Measurements from ENCODE around the gene SLC25A23. TPM values are rescaled to one million over a fixed set of nuclear protein-coding genes. Genes with fewer than 3 reads are reported as not detected.
A peak's percentile ranks its signal among the peaks of the same experiment; 100 is the strongest.

The SLC25A23 gene
- total RNA-seq, 1 donor from 2014 or later, result 44.9 TPM

DNA sequence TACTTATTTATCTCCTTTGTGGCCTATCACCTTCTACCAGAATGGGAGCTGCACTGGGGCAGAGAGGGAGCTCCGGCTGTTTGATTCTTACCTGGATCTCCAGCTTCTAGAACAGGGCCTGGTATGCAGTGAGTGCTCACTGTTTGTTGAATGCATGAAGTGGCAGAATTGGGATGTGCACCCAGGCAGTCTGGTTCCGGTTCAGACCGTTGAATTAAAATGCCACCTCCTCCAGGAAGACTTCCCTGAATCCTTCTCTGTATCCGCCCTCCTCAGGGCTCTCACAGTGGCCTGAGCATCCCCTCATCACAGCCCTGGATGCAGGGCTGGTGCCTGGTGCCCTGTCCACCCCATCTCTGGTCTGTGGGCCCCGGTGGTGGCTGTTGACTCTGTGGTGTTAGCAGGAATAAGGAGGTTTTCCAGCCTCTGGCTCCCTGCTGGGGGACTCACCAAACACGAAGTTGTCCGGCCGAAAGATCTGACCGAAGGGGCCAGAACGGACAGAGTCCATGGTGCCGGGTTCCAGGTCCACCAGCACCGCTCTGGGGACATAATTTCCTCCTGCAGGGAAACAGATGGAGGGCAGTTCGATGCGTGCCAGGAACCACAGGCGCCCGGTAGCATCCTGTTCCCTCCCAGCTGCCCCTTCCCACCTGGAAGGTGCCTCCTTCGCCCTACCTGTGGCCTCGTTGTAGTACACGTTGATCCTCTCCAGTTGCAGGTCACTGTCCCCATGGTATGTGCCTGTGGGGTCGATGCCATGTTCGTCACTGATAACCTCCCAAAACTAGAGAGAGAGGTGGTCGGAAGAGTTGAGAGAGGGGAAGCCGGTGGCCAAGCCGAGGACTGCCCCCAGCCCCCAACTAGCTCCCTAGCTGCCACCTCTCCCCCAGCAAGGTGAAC, 41.5 kb upstream of the SLC25A23 start:
- peaks cover 32% of the 10 kb centered on the region for H3K27me3 ChIP-seq (ENCODE audit: low read depth)
- no peak overlapping the region for H3K4me3 ChIP-seq

DNA sequence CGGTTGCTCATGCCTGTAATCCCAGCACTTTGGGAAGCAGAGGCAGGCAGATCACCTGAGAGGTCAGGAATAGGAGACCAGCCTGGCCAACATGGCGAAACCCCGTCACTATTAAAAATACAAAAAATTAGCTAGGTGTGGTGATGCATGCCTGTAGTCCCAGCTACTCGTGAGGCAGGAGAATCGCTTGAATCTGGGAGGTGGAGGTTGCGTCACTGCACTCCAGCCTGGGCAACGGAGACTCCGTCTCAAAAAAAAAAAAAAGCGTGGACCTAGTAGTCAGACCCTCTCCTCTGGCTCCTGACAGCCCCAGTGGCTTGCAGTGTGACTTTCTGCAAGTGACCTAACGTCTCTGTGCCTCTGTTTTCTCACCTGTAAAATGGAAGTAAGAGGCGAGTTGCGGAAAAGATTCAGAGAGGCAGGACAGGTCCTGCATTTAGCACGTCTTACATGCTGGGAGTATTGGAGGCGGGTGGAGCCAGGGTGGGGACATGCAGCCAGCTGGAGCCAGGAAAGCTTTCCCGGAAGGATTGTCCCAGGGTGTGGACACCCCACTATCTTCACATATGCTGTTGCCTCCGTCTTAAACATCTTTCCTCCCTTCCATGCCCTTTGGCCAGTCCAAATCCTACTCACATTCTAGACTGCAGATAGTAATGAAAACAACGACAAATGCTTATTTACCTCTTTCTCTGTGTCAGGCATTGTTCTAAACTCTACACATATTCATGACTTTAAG, 39.6 kb upstream of the SLC25A23 start:
- no peak for DNase-seq
- Histone ChIP-seq H3K4me1 (peaks cover 11% of the 10 kb centered on the region), H3K36me3 (no peaks in the 10 kb centered on the region), H3K4me3 (no peak overlapping the region), H3K27ac (no peak overlapping the region), H3K9me3 (no peaks in the 10 kb centered on the region), H3K27me3 (ENCODE audit: low read depth) (peaks cover 32% of the 10 kb centered on the region)
- TF ChIP-seq, protein P1, sequence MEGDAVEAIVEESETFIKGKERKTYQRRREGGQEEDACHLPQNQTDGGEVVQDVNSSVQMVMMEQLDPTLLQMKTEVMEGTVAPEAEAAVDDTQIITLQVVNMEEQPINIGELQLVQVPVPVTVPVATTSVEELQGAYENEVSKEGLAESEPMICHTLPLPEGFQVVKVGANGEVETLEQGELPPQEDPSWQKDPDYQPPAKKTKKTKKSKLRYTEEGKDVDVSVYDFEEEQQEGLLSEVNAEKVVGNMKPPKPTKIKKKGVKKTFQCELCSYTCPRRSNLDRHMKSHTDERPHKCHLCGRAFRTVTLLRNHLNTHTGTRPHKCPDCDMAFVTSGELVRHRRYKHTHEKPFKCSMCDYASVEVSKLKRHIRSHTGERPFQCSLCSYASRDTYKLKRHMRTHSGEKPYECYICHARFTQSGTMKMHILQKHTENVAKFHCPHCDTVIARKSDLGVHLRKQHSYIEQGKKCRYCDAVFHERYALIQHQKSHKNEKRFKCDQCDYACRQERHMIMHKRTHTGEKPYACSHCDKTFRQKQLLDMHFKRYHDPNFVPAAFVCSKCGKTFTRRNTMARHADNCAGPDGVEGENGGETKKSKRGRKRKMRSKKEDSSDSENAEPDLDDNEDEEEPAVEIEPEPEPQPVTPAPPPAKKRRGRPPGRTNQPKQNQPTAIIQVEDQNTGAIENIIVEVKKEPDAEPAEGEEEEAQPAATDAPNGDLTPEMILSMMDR (IDR thresholded peaks at IDR 0.05), result no peak
- ATAC-seq, result no peak
- intact Hi-C loops (cut with DNase I), result no loop called here

More for the DNA sequence above, 41.5 kb upstream of the SLC25A23 start:
- no peak for DNase-seq
- no peak for ATAC-seq
- Histone ChIP-seq H3K9me3 (no peaks in the 10 kb centered on the region), H3K27ac (no peak overlapping the region), H3K36me3 (no peaks in the 10 kb centered on the region), H3K4me1 (peaks cover 11% of the 10 kb centered on the region)
- intact Hi-C loops (cut with DNase I), result no loop called here
- TF ChIP-seq, protein P1 (IDR thresholded peaks at IDR 0.05), result no peak

DNA sequence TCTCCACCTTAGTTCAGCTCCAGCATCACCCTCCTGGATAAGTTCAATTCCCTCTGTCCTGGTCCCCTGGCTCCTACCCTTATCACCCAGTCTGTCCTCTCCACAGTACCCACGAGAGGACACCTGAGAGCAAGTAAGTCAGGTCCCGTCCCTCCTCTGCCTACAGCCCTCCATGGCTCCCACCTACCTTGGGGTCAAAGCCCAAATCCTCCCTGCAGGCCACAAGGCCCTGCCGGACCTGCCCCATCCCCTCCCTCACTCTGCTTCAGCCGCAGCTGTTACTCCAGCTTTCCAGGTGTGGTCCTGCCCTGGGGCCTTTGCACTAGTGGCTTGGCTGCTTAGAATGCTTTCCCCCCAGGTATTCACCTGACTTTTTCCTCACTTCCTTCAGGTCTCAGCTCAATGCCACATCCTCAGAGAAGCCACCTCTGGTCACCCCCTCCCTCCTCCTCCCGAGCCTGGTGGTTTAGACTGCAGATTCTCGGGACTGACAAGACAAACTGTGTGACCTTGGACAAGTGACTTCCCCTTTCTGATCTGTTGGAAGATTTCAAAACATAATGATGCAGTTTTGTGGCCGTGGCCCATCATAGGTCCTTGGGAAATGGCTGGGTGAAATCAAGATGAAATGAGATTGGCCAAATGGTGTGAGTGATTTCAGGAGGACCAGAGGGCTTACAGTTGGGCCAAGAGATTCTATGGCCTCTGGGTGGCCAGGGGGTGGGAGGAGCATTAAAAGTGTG, 38.9 kb upstream of the SLC25A23 start:
- peaks cover 29% of the 10 kb centered on the region for H3K27me3 ChIP-seq (ENCODE audit: low read depth)
- no peak for DNase-seq
- peaks cover 11% of the 10 kb centered on the region for H3K4me1 ChIP-seq
- no peak overlapping the region for H3K27ac ChIP-seq
- H3K4me3 ChIP-seq, result no peak overlapping the region
- ATAC-seq, result peak; percentile 28 to 36
- no peaks in the 10 kb centered on the region for H3K9me3 ChIP-seq
- H3K36me3 ChIP-seq, result no peaks in the 10 kb centered on the region
- intact Hi-C loops (cut with DNase I), result no loop called here
- TF ChIP-seq, protein P1 (IDR thresholded peaks at IDR 0.05), result no peak

DNA sequence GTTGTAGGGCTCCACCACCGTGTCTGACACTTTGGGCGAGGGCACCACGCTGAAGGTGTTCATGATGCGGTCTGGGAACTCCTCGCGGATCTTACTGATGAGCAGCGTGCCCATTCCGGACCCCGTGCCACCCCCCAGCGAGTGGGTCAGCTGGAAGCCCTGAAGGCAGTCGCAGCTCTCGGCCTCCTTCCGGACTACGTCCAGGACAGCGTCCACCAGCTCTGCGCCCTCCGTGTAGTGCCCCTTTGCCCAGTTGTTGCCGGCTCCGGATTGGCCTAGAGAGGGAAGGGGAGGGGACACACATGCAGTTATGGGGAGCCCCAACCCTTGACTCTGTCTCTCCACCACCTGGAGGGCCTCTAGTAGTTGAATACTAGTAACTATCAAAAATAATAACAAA, 36.4 kb upstream of the SLC25A23 start:
- DNase-seq (no peak), ATAC-seq (peak in 1 of 2 donors; percentile 56)
- no peaks in the 10 kb centered on the region for H3K4me1 ChIP-seq
- no peak overlapping the region for H3K27ac ChIP-seq
- intact Hi-C loops (cut with DNase I), result no loop called here
- TF ChIP-seq, protein P1 (IDR thresholded peaks at IDR 0.05), result no peak
- no peaks in the 10 kb centered on the region for H3K9me3 ChIP-seq
- peaks cover 4% of the 10 kb centered on the region for H3K27me3 ChIP-seq (ENCODE audit: low read depth)
- H3K4me3 ChIP-seq, result no peak overlapping the region
- no peaks in the 10 kb centered on the region for H3K36me3 ChIP-seq

DNA sequence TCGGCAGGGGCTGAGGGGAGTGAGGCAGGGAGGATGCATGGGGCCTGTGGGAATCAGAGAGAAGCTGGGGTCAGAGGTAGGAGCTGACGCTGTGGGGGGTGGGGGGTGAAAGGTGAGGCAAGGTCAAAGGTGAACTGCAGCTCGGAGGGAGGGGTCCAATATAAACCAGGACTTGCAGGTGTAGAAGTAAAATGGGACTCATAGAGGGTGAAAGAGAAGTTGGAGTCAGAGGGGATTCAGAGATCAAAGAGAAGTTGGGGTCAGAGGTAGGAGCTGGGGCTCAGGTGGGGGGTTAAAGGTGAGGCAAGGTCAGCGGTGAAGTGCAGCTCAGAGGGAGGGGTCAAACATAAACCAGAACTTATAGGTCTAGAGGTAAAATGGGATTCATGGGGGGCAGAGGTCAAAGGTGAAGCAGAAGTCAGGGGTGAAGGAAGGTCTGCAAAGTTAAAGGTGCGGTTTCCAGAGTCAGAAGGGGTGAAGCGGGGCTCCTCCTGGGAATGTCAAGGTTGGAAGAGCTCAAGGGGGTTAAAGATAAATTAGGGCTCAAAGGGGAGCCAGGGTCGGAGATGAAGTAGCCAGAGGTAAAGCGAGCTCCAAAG, 34.9 kb upstream of the SLC25A23 start:
- DNase-seq, result no peak
- H3K9me3 ChIP-seq, result no peaks in the 10 kb centered on the region
- no peak overlapping the region for H3K4me3 ChIP-seq
- TF ChIP-seq, protein P1 (IDR thresholded peaks at IDR 0.05), result no peak
- no peak overlapping the region for H3K27ac ChIP-seq
- no peaks in the 10 kb centered on the region for H3K4me1 ChIP-seq
- no peak for ATAC-seq
- intact Hi-C loops (cut with DNase I), result no loop called here
- no peaks in the 10 kb centered on the region for H3K36me3 ChIP-seq
- H3K27me3 ChIP-seq (ENCODE audit: low read depth), result no peaks in the 10 kb centered on the region

All from lower lobe of right lung (tissue), 2 donors.